Gastrocnemius medialis (tissue), 4 donors: ENCODE measurements around the gene MPV17L. TPM values are rescaled to one million over a fixed set of nuclear protein-coding genes. Genes with fewer than 3 reads are reported as not detected.
"Not testable (repeated sequence)": the region's sequence is repeated elsewhere in the genome, so short reads cannot be mapped to it uniquely, and the experiment has no call there.

Source experiments
- ATAC-seq, 2 donors: fragments of 150-250 bp; one replicate each; pipeline ENCODE4 v1.9.1; 2016
- DNase-seq, 2 donors: peaks; one replicate each; pipeline ENCODE4 v3.0.0-alpha.2; 2019
- H3K27ac ChIP-seq, 4 donors: fragments of 200-600 bp; sonication (generic); 1 replicate in 1 of 4; 2 replicates in 3 of 4; pipeline ENCODE4 v1.5.1; 2016 to 2018; ENCODE audit warnings: mild to moderate bottlenecking in 2 of 4, moderate library complexity in 1 of 4
- H3K27me3 ChIP-seq, 3 donors: fragments of 200-600 bp; sonication (generic) in 2 of 3; 1 replicate in 1 of 3; 2 replicates in 2 of 3; pipeline versions ENCODE4 v1.5.1 to v1.6.0; 2016 to 2019; ENCODE audit warnings: mild to moderate bottlenecking in 1 of 3, moderate library complexity in 1 of 3
- H3K36me3 ChIP-seq, 2 donors: fragments of 200-600 bp; sonication (generic) in 1 of 2; one replicate each; pipeline ENCODE4 v1.5.1; 2017 to 2018
- H3K4me1 ChIP-seq, 2 donors: fragments of 200-600 bp; sonication (generic) in 1 of 2; one replicate each; pipeline ENCODE4 v1.5.1; 2016 to 2017; ENCODE audit warnings: mild to moderate bottlenecking in 2 of 2
- H3K4me3 ChIP-seq, 4 donors: fragments of 200-600 bp; sonication (generic) in 3 of 4; 1 replicate in 1 of 4; 2 replicates in 3 of 4; pipeline ENCODE4 v1.5.1; 2016 to 2019; ENCODE audit warnings: mild to moderate bottlenecking in 2 of 4
- H3K9me3 ChIP-seq, 3 donors: fragments of 200-600 bp; sonication (generic) in 2 of 3; 1 replicate in 1 of 3; 2 replicates in 2 of 3; pipeline ENCODE4 v1.5.1; 2016 to 2019
- POLR2A ChIP-seq, 2 donors: fragments of 450-650 bp; IDR thresholded peaks; one replicate each; pipeline ENCODE4 v1.6.1; 2017; ENCODE audit warnings: antibody characterized with exemption in 2 of 2, mild to moderate bottlenecking in 2 of 2, moderate library complexity in 2 of 2
- in situ Hi-C, 4 donors: fragments of 200-750 bp; cut with MboI; loops; one replicate each; pipeline versions ENCODE4 v1.15.0 to v1.8.0; 2017; ENCODE audit warnings: low sequenced_read_pairs in 4 of 4
- intact Hi-C: fragments of 100-400 bp; cut with DNase I; formaldehyde crosslinking; loops from one replicate; pipeline ENCODE4 v1.15.1; 2023; ENCODE audit warnings: low total_unique reads
- total RNA-seq, 4 donors: library from RNA; depleted of rRNA; stranded (reverse); fragments of >200 nt; gene quantifications; one replicate each; pipeline versions ENCODE4 v1.1.0 to v1.2.3, GENCODE V29; 2016

MPV17L gene
- total RNA-seq = 10 to 100 TPM; 12.8 to 27.3 (median 19.3) TPM

- Histone ChIP-seq H3K4me3 (peak within 1 kb of the TSS; percentile 54 to 88 (median 71)), H3K27ac (peak within 1 kb of the TSS; percentile 90 to 97 (median 96))
- peak; percentile 73 to 78 for TF ChIP-seq POLR2A (IDR thresholded peaks at IDR 0.05)
Measured at GRCh38 chr16:15395631-15396508, at the start of gene MPV17L. Gene MPV17L (plus strand): TSS chr16:15395754. CDS start chr16:15395898, 144 bp downstream.

GRCh38 chr16:15348721-15349120 is 46.8 kb upstream of the MPV17L start:
- H3K27me3 ChIP-seq, DNase-seq, H3K9me3 ChIP-seq, H3K36me3 ChIP-seq, H3K4me3 ChIP-seq, intact Hi-C loops, H3K4me1 ChIP-seq, H3K27ac ChIP-seq, in situ Hi-C loops: not testable (repeated sequence)
- peak in 1 of 2 donors; percentile 48 for ATAC-seq

More at GRCh38 chr16:15395631-15396508, at the start of gene MPV17L:
- peak; percentile 83 to 84 for ATAC-seq
- H3K9me3 ChIP-seq, H3K4me1 ChIP-seq, H3K27me3 ChIP-seq, intact Hi-C loops, in situ Hi-C loops, H3K36me3 ChIP-seq: not testable (repeated sequence)
- peak; percentile 48 to 83 for DNase-seq

- in situ Hi-C loops = not testable (repeated sequence)
Measured at GRCh38 chr16:15351251-15351650, 44.3 kb upstream of the MPV17L start.

GRCh38 chr16:15351745-15352144 is 43.8 kb upstream of the MPV17L start:
- intact Hi-C loops, H3K4me3 ChIP-seq, H3K27ac ChIP-seq, in situ Hi-C loops, H3K27me3 ChIP-seq, ATAC-seq, H3K4me1 ChIP-seq, H3K36me3 ChIP-seq, H3K9me3 ChIP-seq, DNase-seq: not testable (repeated sequence)

More at GRCh38 chr16:15351251-15351650, 44.3 kb upstream of the MPV17L start:
- H3K27ac ChIP-seq, DNase-seq, H3K4me1 ChIP-seq, H3K36me3 ChIP-seq, H3K27me3 ChIP-seq, intact Hi-C loops, H3K4me3 ChIP-seq, H3K9me3 ChIP-seq: not testable (repeated sequence)
- ATAC-seq = peak in 1 of 2 donors; percentile 6

GRCh38 chr16:15352852-15353251 is 42.7 kb upstream of the MPV17L start:
- H3K27me3 ChIP-seq, H3K27ac ChIP-seq, H3K4me1 ChIP-seq, H3K36me3 ChIP-seq, in situ Hi-C loops, intact Hi-C loops, H3K4me3 ChIP-seq, H3K9me3 ChIP-seq: not testable (repeated sequence)
- ATAC-seq (peak; percentile 82 to 86), DNase-seq (peak in 1 of 2 donors; percentile 50)

GRCh38 chr16:15354846-15355245 is 40.7 kb upstream of the MPV17L start:
- H3K27me3 ChIP-seq, ATAC-seq, intact Hi-C loops, H3K9me3 ChIP-seq, DNase-seq, H3K4me3 ChIP-seq, H3K27ac ChIP-seq, H3K4me1 ChIP-seq, H3K36me3 ChIP-seq, in situ Hi-C loops: not testable (repeated sequence)

GRCh38 chr16:15357495-15357894 is 38.1 kb upstream of the MPV17L start:
- ATAC-seq, intact Hi-C loops, H3K4me3 ChIP-seq: not testable (repeated sequence)

GRCh38 chr16:15378194-15378593 is 17.4 kb upstream of the MPV17L start, which contains the start of gene NPIPA5:
Gene NPIPA5 (minus strand): TSS chr16:15378294. CDS start chr16:15378294, 0 bp downstream.
- DNase-seq, H3K27ac ChIP-seq, intact Hi-C loops, in situ Hi-C loops, H3K4me1 ChIP-seq, ATAC-seq, H3K9me3 ChIP-seq, H3K27me3 ChIP-seq, H3K4me3 ChIP-seq, H3K36me3 ChIP-seq: not testable (repeated sequence)

More at GRCh38 chr16:15357495-15357894, 38.1 kb upstream of the MPV17L start:
- H3K27me3 ChIP-seq, H3K9me3 ChIP-seq, H3K36me3 ChIP-seq, in situ Hi-C loops, H3K4me1 ChIP-seq, H3K27ac ChIP-seq, DNase-seq: not testable (repeated sequence)

- H3K4me3 ChIP-seq, intact Hi-C loops: not testable (repeated sequence)
Measured at GRCh38 chr16:15382810-15383209, 12.7 kb upstream of the MPV17L start.

GRCh38 chr16:15388060-15388459 is 7.5 kb upstream of the MPV17L start:
- H3K4me1 ChIP-seq, H3K36me3 ChIP-seq, in situ Hi-C loops, H3K4me3 ChIP-seq, H3K27me3 ChIP-seq, ATAC-seq, H3K27ac ChIP-seq, H3K9me3 ChIP-seq, DNase-seq, intact Hi-C loops: not testable (repeated sequence)

More at GRCh38 chr16:15382810-15383209, 12.7 kb upstream of the MPV17L start:
- DNase-seq, in situ Hi-C loops, ATAC-seq, H3K9me3 ChIP-seq, H3K27me3 ChIP-seq, H3K4me1 ChIP-seq, H3K36me3 ChIP-seq: not testable (repeated sequence)
- peak overlapping the region in 1 of 4 donors; percentile 29 for H3K27ac ChIP-seq

GRCh38 chr16:15389916-15390315 is 5.6 kb upstream of the MPV17L start:
- ATAC-seq, DNase-seq, H3K36me3 ChIP-seq, H3K9me3 ChIP-seq, H3K27me3 ChIP-seq, H3K27ac ChIP-seq, in situ Hi-C loops, intact Hi-C loops, H3K4me3 ChIP-seq, H3K4me1 ChIP-seq: not testable (repeated sequence)

GRCh38 chr16:15393025-15393424 is 2.5 kb upstream of the MPV17L start:
- H3K4me3 ChIP-seq, H3K27ac ChIP-seq, DNase-seq, H3K36me3 ChIP-seq, in situ Hi-C loops, intact Hi-C loops, ATAC-seq, H3K4me1 ChIP-seq, H3K9me3 ChIP-seq, H3K27me3 ChIP-seq: not testable (repeated sequence)
